GM23338 (cell line): ENCODE data around the gene STK24. TPM values are rescaled to one million over a fixed set of nuclear protein-coding genes. Genes with fewer than 3 reads are reported as not detected.

Experiments
- ATAC-seq: fragments of 200-7000 bp; cut with Tn5 transposase; 3 replicates; pipeline ENCODE4 v1.9.1; 2020
- DNase-seq: peaks from one replicate; pipeline ENCODE4 v3.0.0-alpha.2; 2015; ENCODE audit warnings: low spot score
- H2AFZ ChIP-seq: fragments of 200-600 bp; sonication (generic); 2 replicates; pipeline ENCODE4 v1.8.0; 2016; ENCODE audit warnings: antibody characterized with exemption, mild to moderate bottlenecking, moderate library complexity
- H3F3A ChIP-seq: fragments of 200-600 bp; sonication (generic); replicated peaks from 2 replicates; pipeline ENCODE4 v1.8.0; 2017; ENCODE audit warnings: antibody characterized with exemption, mixed run types, low read depth
- H3K27ac ChIP-seq: fragments of 200-600 bp; sonication (generic); 2 replicates; pipeline ENCODE4 v1.6.1; 2016; ENCODE audit warnings: low read depth
- H3K27me3 ChIP-seq: fragments of 200-600 bp; sonication (generic); 2 replicates; pipeline ENCODE4 v1.8.0; 2016; ENCODE audit warnings: mild to moderate bottlenecking, mixed run types, moderate library complexity; ENCODE audit not compliant: insufficient read depth
- H3K36me3 ChIP-seq: fragments of 200-600 bp; sonication (generic); 2 replicates; pipeline ENCODE4 v1.8.0; 2016; ENCODE audit warnings: mild to moderate bottlenecking; ENCODE audit not compliant: insufficient read depth
- H3K4me1 ChIP-seq: fragments of 200-600 bp; sonication (generic); 2 replicates; pipeline ENCODE4 v1.8.0; 2016; ENCODE audit warnings: mild to moderate bottlenecking, moderate library complexity; ENCODE audit not compliant: insufficient read depth
- H3K4me2 ChIP-seq: fragments of 200-600 bp; sonication (generic); 2 replicates; pipeline ENCODE4 v1.7.1; 2017; ENCODE audit warnings: mixed run types
- H3K4me3 ChIP-seq: fragments of 200-600 bp; sonication (generic); 2 replicates; pipeline ENCODE4 v1.6.1; 2016; ENCODE audit warnings: mixed run types
- H3K79me2 ChIP-seq: fragments of 200-600 bp; sonication (generic); replicated peaks from 2 replicates; pipeline ENCODE4 v1.8.0; 2017; ENCODE audit warnings: mild to moderate bottlenecking; ENCODE audit not compliant: insufficient read depth
- H3K9me2 ChIP-seq: fragments of 200-600 bp; sonication (generic); 2 replicates; pipeline ENCODE4 v1.8.0; 2017; ENCODE audit not compliant: insufficient read depth
- H4K20me1 ChIP-seq: fragments of 200-600 bp; sonication (generic); replicated peaks from 2 replicates; pipeline ENCODE4 v1.8.0; 2017; ENCODE audit warnings: mild to moderate bottlenecking; ENCODE audit not compliant: insufficient read depth
- H3K27ac Mint-ChIP-seq: 2 replicates; pipeline ENCODE4 v1.8.0; 2020; ENCODE audit warnings: inconsistent platforms, mild to moderate bottlenecking, moderate library complexity, mixed read lengths
- H3K27me3 Mint-ChIP-seq: 3 replicates; pipeline ENCODE4 v1.8.0; 2022; ENCODE audit warnings: low read depth, mild to moderate bottlenecking, moderate library complexity, mixed read lengths, inconsistent platforms; ENCODE audit not compliant: insufficient read depth, poor library complexity
- H3K36me3 Mint-ChIP-seq: 3 replicates; pipeline ENCODE4 v1.8.0; 2021; ENCODE audit warnings: low read depth, mild to moderate bottlenecking, inconsistent platforms, moderate library complexity, mixed read lengths
- H3K4me1 Mint-ChIP-seq: 3 replicates; pipeline ENCODE4 v1.8.0; 2020; ENCODE audit warnings: mild to moderate bottlenecking, inconsistent platforms, mixed read lengths
- H3K4me3 Mint-ChIP-seq: 3 replicates; pipeline ENCODE4 v1.8.0; 2021; ENCODE audit warnings: moderate library complexity, mild to moderate bottlenecking, inconsistent platforms, mixed read lengths
- H3K9me3 Mint-ChIP-seq: 3 replicates; pipeline ENCODE4 v1.8.0; 2020; ENCODE audit warnings: moderate library complexity, mild to moderate bottlenecking, inconsistent platforms, mixed read lengths
- EZH2 ChIP-seq: fragments of 200-600 bp; sonication (generic); IDR thresholded peaks from one replicate; pipeline ENCODE4 v1.8.0; 2017; ENCODE audit warnings: antibody characterized with exemption, mild to moderate bottlenecking, low read depth; ENCODE audit not compliant: unreplicated experiment
- STAT1 ChIP-seq: IDR thresholded peaks from one replicate; pipeline ENCODE4 v1.6.1; 2016; ENCODE audit warnings: antibody characterized with exemption; ENCODE audit not compliant: unreplicated experiment
- ZNF331 ChIP-seq: fragments of 250-450 bp; sonication (Bioruptor Pico); IDR thresholded peaks from 2 replicates; pipeline ENCODE4 v1.5.0; 2020; ENCODE audit warnings: low read depth, mild to moderate bottlenecking, moderate library complexity
- ZNF462 ChIP-seq: fragments of 250-450 bp; sonication (Bioruptor Pico); IDR thresholded peaks from 2 replicates; pipeline ENCODE4 v1.5.0; 2020; ENCODE audit warnings: mild to moderate bottlenecking, moderate library complexity
- polyA plus RNA-seq: library from polyadenylated mRNA; unstranded; fragments of >200 nt; fragmentation: Nextera tagmentation; extraction: Ambion mirVana; gene quantifications from 2 replicates; pipeline ENCODE4 v1.2.1, GENCODE V29; 2016
- total RNA-seq: library from RNA; depleted of rRNA; stranded (reverse); fragments of >200 nt; shearing (Covaris generic); gene quantifications from 2 replicates; pipeline ENCODE4 v1.2.3, GENCODE V29; 2014

STK24 gene
- total and polyA plus RNA-seq, 2 experiments from 2014 or later: 56.5 to 144 TPM

- TF ChIP-seq ZNF462 (CRISPR knock-in tag) (no peak), EZH2 (no peak)
Observed at GRCh38 chr13:98478189-98479129, 98.4 kb downstream of the STK24 start (continued).

GRCh38 chr13:98476538-98476966 is 100.4 kb downstream of the STK24 start:
- Mint-ChIP-seq H3K9me3 (no peaks in the 10 kb centered on the region), H3K4me3 (peak overlapping the region; percentile 59), H3K27me3 (peaks cover 2% of the 10 kb centered on the region), H3K27ac (peak overlapping the region; percentile 42; the same call in 1 of the 2 replicates), H3K36me3 (peaks cover 43% of the 10 kb centered on the region), H3K4me1 (peaks cover 66% of the 10 kb centered on the region)
- Histone ChIP-seq H3K27me3 (no peaks in the 10 kb centered on the region), H3K36me3 (no peaks in the 10 kb centered on the region; the same call in 1 of the 2 replicates), H2AFZ (no peak overlapping the region), H3K79me2 (peaks cover 77% of the 10 kb centered on the region), H3K27ac (peak overlapping the region; percentile 67), H3K4me1 (peaks cover 50% of the 10 kb centered on the region), H4K20me1 (peaks cover 33% of the 10 kb centered on the region), H3K4me3 (peak overlapping the region; percentile 26; the same call in 1 of the 2 replicates), H3K4me2 (peak overlapping the region; percentile 69), H3F3A (peaks cover 8% of the 10 kb centered on the region), H3K9me2 (no peaks in the 10 kb centered on the region)
- peak; percentile 21; the same call in 2 of the 3 replicates for ATAC-seq
- DNase-seq: peak; percentile 45
- no peak for TF ChIP-seq STAT1
- no peak for TF ChIP-seq EZH2
- no peak for TF ChIP-seq ZNF331 (CRISPR knock-in tag)
